Natural killer cell (primary cell): ENCODE data around the gene KRTAP4-6. TPM values are rescaled to one million over a fixed set of nuclear protein-coding genes. Genes with fewer than 3 reads are reported as not detected.
"Not testable (repeated sequence)": the region's sequence is repeated elsewhere in the genome, so short reads cannot be mapped to it uniquely, and the experiment has no call there.

Experiments
- ATAC-seq, 3 donors: fragments of 150-1000 bp in 2 of 3; fragments of 200-7000 bp in 1 of 3; cut with Tn5 transposase; 1 replicate in 1 of 3; 2 replicates in 2 of 3; pipeline ENCODE4 v1.10.0; 2021; ENCODE audit warnings: mild to moderate bottlenecking in 2 of 3, moderate library complexity in 2 of 3
- DNase-seq, 2 donors: peaks; one replicate each; pipeline versions ENCODE4 v3.0.0 to v3.0.0-alpha.2; 2013 to 2021; ENCODE audit warnings: mixed read lengths in 1 of 2
- H3K27ac ChIP-seq: one replicate; pipeline ENCODE4 v1.5.1; 2013; ENCODE audit warnings: mild to moderate bottlenecking, low read length
- H3K27me3 ChIP-seq: one replicate; pipeline ENCODE4 v1.6.1; 2013; ENCODE audit warnings: low read length; ENCODE audit not compliant: control insufficient read depth, insufficient read depth
- H3K36me3 ChIP-seq: one replicate; pipeline ENCODE4 v1.6.1; 2013; ENCODE audit warnings: low read length; ENCODE audit not compliant: control insufficient read depth, insufficient read depth
- H3K4me1 ChIP-seq: one replicate; pipeline ENCODE4 v1.6.1; 2013; ENCODE audit warnings: low read length; ENCODE audit not compliant: control insufficient read depth, insufficient read depth
- H3K4me3 ChIP-seq: one replicate; pipeline ENCODE4 v1.5.1; 2013; ENCODE audit warnings: low read length
- H3K9me3 ChIP-seq: one replicate; pipeline ENCODE4 v1.6.1; 2013; ENCODE audit warnings: low read length; ENCODE audit not compliant: control insufficient read depth, insufficient read depth
- H3K27ac Mint-ChIP-seq, 2 donors: one replicate each; pipeline ENCODE4 v1.8.0; 2022; ENCODE audit warnings: mild to moderate bottlenecking in 2 of 2, mixed read lengths in 2 of 2, moderate library complexity in 1 of 2
- H3K27me3 Mint-ChIP-seq, 2 donors: one replicate each; pipeline ENCODE4 v1.8.0; 2022; ENCODE audit warnings: low read depth in 2 of 2, mixed read lengths in 2 of 2
- H3K36me3 Mint-ChIP-seq: one replicate; pipeline ENCODE4 v1.8.0; 2022; ENCODE audit warnings: mixed read lengths
- H3K4me1 Mint-ChIP-seq, 2 donors: one replicate each; pipeline ENCODE4 v1.8.0; 2022; ENCODE audit warnings: mixed read lengths in 2 of 2
- H3K4me3 Mint-ChIP-seq: one replicate; pipeline ENCODE4 v1.8.0; 2022; ENCODE audit warnings: mild to moderate bottlenecking, moderate library complexity, mixed read lengths
- H3K9me3 Mint-ChIP-seq, 2 donors: one replicate each; pipeline ENCODE4 v1.8.0; 2022; ENCODE audit warnings: mixed read lengths in 2 of 2
- CTCF ChIP-seq: fragments of 200-600 bp; IDR thresholded peaks from one replicate; pipeline ENCODE4 v1.8.0; 2022; ENCODE audit warnings: antibody characterized with exemption
- WGBS: methylation state at CpG from one replicate; pipeline ENCODE4 v1.1.7; 2013; ENCODE audit warnings: missing lambda C conversion rate; ENCODE audit not compliant: insufficient coverage; 5-methylcytosine and 5-hydroxymethylcytosine counted together
- intact Hi-C: fragments of 100-400 bp; cut with micrococcal nuclease; formaldehyde crosslinking; loops from one replicate; pipeline ENCODE4 v1.14.2; 2022
- total RNA-seq, 4 donors: library from RNA; stranded (reverse); fragments of 120-200 nt in 1 of 4; gene quantifications; one replicate each; pipeline versions ENCODE4 v1.2.3 to v1.2.4, GENCODE V29; 2013 to 2022

Gene KRTAP4-6
- total RNA-seq, 3 donors from 2014 or later (not counting 1 experiment from before 2014, with no cell fraction given) = not detected

- DNase-seq (no peak), ATAC-seq (no peak)
- H3K4me3 Mint-ChIP-seq = no peak overlapping the region
- Histone ChIP-seq H3K4me3 (no peak overlapping the region), H3K27ac (no peak overlapping the region), H3K27me3 (peaks cover 16% of the 10 kb centered on the region), H3K4me1 (no peaks in the 10 kb centered on the region), H3K9me3 (no peaks in the 10 kb centered on the region), H3K36me3 (no peaks in the 10 kb centered on the region)
- 37% methylated on average over 2 of the region's 2 CpGs for WGBS
- no peak overlapping the region for H3K27ac Mint-ChIP-seq
- H3K9me3 Mint-ChIP-seq = no peaks in the 10 kb centered on the region
- no peaks in the 10 kb centered on the region for H3K4me1 Mint-ChIP-seq
- peaks cover 39 to 49% of the 10 kb centered on the region in 2 donors for H3K27me3 Mint-ChIP-seq
- intact Hi-C loops = no loop called here
- TF ChIP-seq CTCF = no peak
- no peaks in the 10 kb centered on the region for H3K36me3 Mint-ChIP-seq
Measured at GRCh38 chr17:41153856-41154255, 13.5 kb upstream of the KRTAP4-6 start.

GRCh38 chr17:41151525-41151924, 11.2 kb upstream of the KRTAP4-6 start:
- Histone ChIP-seq H3K36me3 (no peaks in the 10 kb centered on the region), H3K4me3 (no peak overlapping the region), H3K4me1 (no peaks in the 10 kb centered on the region), H3K27me3 (peaks cover 5% of the 10 kb centered on the region), H3K9me3 (no peaks in the 10 kb centered on the region), H3K27ac (no peak overlapping the region)
- no peak overlapping the region for H3K27ac Mint-ChIP-seq
- no peaks in the 10 kb centered on the region for H3K9me3 Mint-ChIP-seq
- intact Hi-C loops = no loop called here
- H3K4me3 Mint-ChIP-seq = no peak overlapping the region
- ATAC-seq = no peak
- H3K36me3 Mint-ChIP-seq = no peaks in the 10 kb centered on the region
- no peak for DNase-seq
- H3K27me3 Mint-ChIP-seq = peaks cover 26 to 37% of the 10 kb centered on the region in 2 donors
- no peaks in the 10 kb centered on the region for H3K4me1 Mint-ChIP-seq
- 60% methylated on average over 1 of the region's 2 CpGs for WGBS
- TF ChIP-seq CTCF = no peak

GRCh38 chr17:41150026-41150425, 9.7 kb upstream of the KRTAP4-6 start:
- ATAC-seq = no peak
- 90% methylated on average over 4 of the region's 4 CpGs for WGBS
- H3K9me3 Mint-ChIP-seq = no peaks in the 10 kb centered on the region
- no peak overlapping the region for H3K27ac Mint-ChIP-seq
- intact Hi-C loops = no loop called here
- no peak overlapping the region for H3K27ac ChIP-seq
- no peak for TF ChIP-seq CTCF
- no peak overlapping the region for H3K4me3 ChIP-seq
- no peaks in the 10 kb centered on the region for H3K9me3 ChIP-seq
- H3K4me1 ChIP-seq = no peaks in the 10 kb centered on the region
- peaks cover 21 to 26% of the 10 kb centered on the region in 2 donors for H3K27me3 Mint-ChIP-seq
- no peak overlapping the region for H3K4me3 Mint-ChIP-seq
- no peaks in the 10 kb centered on the region for H3K4me1 Mint-ChIP-seq
- no peaks in the 10 kb centered on the region for H3K36me3 ChIP-seq
- H3K27me3 ChIP-seq = no peaks in the 10 kb centered on the region
- DNase-seq = no peak
- H3K36me3 Mint-ChIP-seq = no peaks in the 10 kb centered on the region

- peaks cover 20 to 27% of the 10 kb centered on the region in 2 donors for H3K27me3 Mint-ChIP-seq
- no peaks in the 10 kb centered on the region for H3K27me3 ChIP-seq
- no peak for DNase-seq
- no peaks in the 10 kb centered on the region for H3K4me1 Mint-ChIP-seq
- TF ChIP-seq CTCF = no peak
- H3K9me3 Mint-ChIP-seq = no peaks in the 10 kb centered on the region
- no peak within 1 kb of the TSS for H3K27ac ChIP-seq
- ATAC-seq = no peak
- H3K4me3 ChIP-seq = no peak within 1 kb of the TSS
- intact Hi-C loops = no loop called here
- WGBS = 69% methylated on average over 2 of the region's 2 CpGs
- no peaks in the 10 kb centered on the region for H3K36me3 Mint-ChIP-seq
- no peaks in the 10 kb centered on the region for H3K4me1 ChIP-seq
- no peak within 1 kb of the TSS for H3K4me3 Mint-ChIP-seq
- H3K36me3 ChIP-seq = no peaks in the 10 kb centered on the region
- H3K9me3 ChIP-seq = no peaks in the 10 kb centered on the region
- no peak within 1 kb of the TSS for H3K27ac Mint-ChIP-seq
Measured at GRCh38 chr17:41149652-41149985, 9.3 kb upstream of the KRTAP4-6 start, which contains the start of gene KRTAP4-5. Gene KRTAP4-5 (minus strand): TSS chr17:41149825. CDS start chr17:41149767, 58 bp downstream.

- H3K4me3 Mint-ChIP-seq, H3K27ac Mint-ChIP-seq, DNase-seq, intact Hi-C loops, H3K9me3 Mint-ChIP-seq, H3K36me3 Mint-ChIP-seq, H3K4me1 ChIP-seq, H3K9me3 ChIP-seq, H3K36me3 ChIP-seq, ATAC-seq, H3K27me3 ChIP-seq, H3K4me3 ChIP-seq, H3K4me1 Mint-ChIP-seq, H3K27ac ChIP-seq: not testable (repeated sequence)
- peaks cover 17 to 27% of the 10 kb centered on the region in 2 donors for H3K27me3 Mint-ChIP-seq
- 85% methylated on average over 10 of the region's 10 CpGs for WGBS
Measured at GRCh38 chr17:41148971-41149651, 8.8 kb upstream of the KRTAP4-6 start.
